PC-3 (cell line): ENCODE measurements around the gene ADGRV1. TPM values are rescaled to one million over a fixed set of nuclear protein-coding genes. Genes with fewer than 3 reads are reported as not detected.
A peak's percentile ranks its signal among the peaks of the same experiment; 100 is the strongest.

Source experiments
- ATAC-seq: fragments of 200-7000 bp; cut with Tn5 transposase; 2 replicates; pipeline ENCODE4 v1.9.1; 2020; ENCODE audit warnings: mild to moderate bottlenecking, moderate library complexity
- BruUV-seq: library from RNA; stranded (reverse); fragments of 400-500 nt; replicated peaks from 2 replicates; lab custom pipeline; 2021; lab: Mats Ljungman, UMichigan
- CTCF ChIA-PET: fragments of 300-600 bp; sonication (Branson Sonifier 250); formaldehyde crosslinking; loops from one replicate; lab custom pipeline; 2022; ENCODE audit warnings: antibody characterized with exemption; lab: Charles Lee
- POLR2A ChIA-PET: fragments of 300-600 bp; sonication (Branson Sonifier 250); formaldehyde crosslinking; loops from one replicate; lab custom pipeline; 2022; ENCODE audit warnings: antibody characterized with exemption; ENCODE audit not compliant: unreplicated experiment; lab: Charles Lee
- DNase-seq: peaks from one replicate; pipeline ENCODE4 v3.0.0-alpha.2; 2015
- H2AFZ ChIP-seq: fragments of 300-600 bp; sonication (generic); 2 replicates; pipeline ENCODE4 v1.6.0; 2016; ENCODE audit warnings: antibody characterized with exemption, low read length
- H3F3A ChIP-seq: fragments of 300-600 bp; sonication (generic); one replicate; pipeline ENCODE4 v1.6.0; 2017; ENCODE audit warnings: antibody characterized with exemption, low read length, control low read depth, mild to moderate bottlenecking; ENCODE audit not compliant: unreplicated experiment
- H3K27ac ChIP-seq: fragments of 300-600 bp; sonication (generic); 2 replicates; pipeline ENCODE4 v1.5.1; 2016; ENCODE audit warnings: mild to moderate bottlenecking, low read length
- H3K27me3 ChIP-seq: fragments of 300-600 bp; sonication (generic); 2 replicates; pipeline ENCODE4 v1.6.1; 2016; ENCODE audit warnings: low read length, mixed read lengths
- H3K36me3 ChIP-seq: fragments of 300-600 bp; sonication (generic); 2 replicates; pipeline ENCODE4 v1.6.1; 2016; ENCODE audit warnings: low read depth, mixed run types, low read length, mixed read lengths
- H3K4me1 ChIP-seq: fragments of 300-600 bp; sonication (generic); 2 replicates; pipeline ENCODE4 v1.5.1; 2016; ENCODE audit warnings: low read length; ENCODE audit not compliant: insufficient read depth
- H3K4me2 ChIP-seq: fragments of 300-600 bp; sonication (generic); 2 replicates; pipeline ENCODE4 v1.6.0; 2016; ENCODE audit warnings: low read length
- H3K4me3 ChIP-seq: fragments of 300-600 bp; sonication (generic); 2 replicates; pipeline ENCODE4 v1.5.1; 2016; ENCODE audit warnings: mild to moderate bottlenecking, low read length, mixed read lengths
- H3K79me2 ChIP-seq: fragments of 300-600 bp; sonication (generic); 2 replicates; pipeline ENCODE4 v1.6.1; 2017; ENCODE audit warnings: low read length, mixed read lengths
- H3K9ac ChIP-seq: fragments of 300-600 bp; sonication (generic); 2 replicates; pipeline ENCODE4 v1.6.0; 2016; ENCODE audit warnings: mild to moderate bottlenecking, low read length
- H3K9me2 ChIP-seq: fragments of 300-600 bp; sonication (generic); replicated peaks from 2 replicates; pipeline ENCODE4 v1.6.1; 2016; ENCODE audit warnings: mixed run types, low read length, mixed read lengths
- H3K9me3 ChIP-seq: fragments of 300-600 bp; sonication (generic); 2 replicates; pipeline ENCODE4 v1.6.1; 2016; ENCODE audit warnings: low read length, mixed read lengths
- H4K20me1 ChIP-seq: fragments of 300-600 bp; sonication (generic); 2 replicates; pipeline ENCODE4 v1.6.1; 2016; ENCODE audit warnings: low read length, mixed read lengths
- CTCF ChIP-seq: fragments of 300-600 bp; sonication (generic); conservative IDR thresholded peaks from 2 replicates; pipeline ENCODE4 v1.5.1; 2017; ENCODE audit warnings: antibody characterized with exemption, low read depth, mild to moderate bottlenecking, low read length
- EZH2 ChIP-seq: fragments of 300-600 bp; sonication (generic); IDR thresholded peaks from one replicate; pipeline ENCODE4 v1.6.1; 2017; ENCODE audit warnings: antibody characterized with exemption, mild to moderate bottlenecking, low read length; ENCODE audit not compliant: unreplicated experiment
- EZH2phosphoT487 ChIP-seq: fragments of 300-600 bp; sonication (generic); IDR thresholded peaks from 2 replicates; pipeline ENCODE4 v1.6.1; 2018; ENCODE audit warnings: mild to moderate bottlenecking, antibody characterized with exemption, low read length, borderline replicate concordance
- intact Hi-C: fragments of 100-400 bp; cut with micrococcal nuclease; formaldehyde crosslinking; loops from 2 replicates; pipeline ENCODE4 v1.9.0; 2023
- total RNA-seq: library from RNA; depleted of rRNA; stranded (reverse); fragments of >200 nt; gene quantifications from 2 replicates; pipeline ENCODE4 v1.2.3, GENCODE V29; 2014

Gene ADGRV1
- total RNA-seq, 1 experiment from 2014 or later: 22.7 TPM

- no peaks in the 10 kb centered on the region for H4K20me1 ChIP-seq
Measured at GRCh38 chr5:90740244-90740799, 181.7 kb downstream of the ADGRV1 start.

GRCh38 chr5:90741022-90741564 lies 182.5 kb downstream of the ADGRV1 start:
- Histone ChIP-seq H3K9ac (no peak overlapping the region), H3K9me2 (no peaks in the 10 kb centered on the region), H2AFZ (no peak overlapping the region), H3K4me2 (no peak overlapping the region), H3K27me3 (no peaks in the 10 kb centered on the region), H3K36me3 (no peaks in the 10 kb centered on the region), H3K4me3 (no peak overlapping the region), H3F3A (no peaks in the 10 kb centered on the region), H3K4me1 (no peaks in the 10 kb centered on the region), H3K79me2 (no peaks in the 10 kb centered on the region), H3K9me3 (no peaks in the 10 kb centered on the region), H3K27ac (no peak overlapping the region), H4K20me1 (no peaks in the 10 kb centered on the region)
- ChIA-PET POLR2A (no interaction called here), CTCF (no interaction called here)
- no TSS peak for BruUV-seq
- peak; percentile 15 for DNase-seq
- no peak for TF ChIP-seq EZH2
- no peak for TF ChIP-seq CTCF
- TF ChIP-seq EZH2phosphoT487: no peak
- ATAC-seq: peak; percentile 43
- intact Hi-C loops: no loop called here

More at GRCh38 chr5:90740244-90740799, 181.7 kb downstream of the ADGRV1 start:
- Histone ChIP-seq H3K4me2 (no peak overlapping the region), H3K27ac (no peak overlapping the region), H3K79me2 (no peaks in the 10 kb centered on the region), H3K4me3 (no peak overlapping the region), H3F3A (no peaks in the 10 kb centered on the region), H3K36me3 (no peaks in the 10 kb centered on the region), H3K4me1 (no peaks in the 10 kb centered on the region), H3K27me3 (no peaks in the 10 kb centered on the region), H2AFZ (no peak overlapping the region), H3K9me3 (no peaks in the 10 kb centered on the region), H3K9ac (no peak overlapping the region), H3K9me2 (no peaks in the 10 kb centered on the region)
- intact Hi-C loops: no loop called here
- ChIA-PET POLR2A (interaction anchor here (0.7 kb wide), 1 partner anchor 641 kb away, joined by 8 read pairs; no protein-coding TSS in a partner anchor), CTCF (no interaction called here)
- no peak for DNase-seq
- BruUV-seq: no TSS peak
- no peak for TF ChIP-seq EZH2phosphoT487
- no peak for TF ChIP-seq EZH2
- TF ChIP-seq CTCF: no peak
- ATAC-seq: no peak

GRCh38 chr5:90746119-90746518 lies 187.5 kb downstream of the ADGRV1 start:
- H3F3A ChIP-seq: no peaks in the 10 kb centered on the region
- H3K79me2 ChIP-seq: no peaks in the 10 kb centered on the region
- H3K27ac ChIP-seq: no peak overlapping the region
- ATAC-seq (no peak), DNase-seq (no peak)
- CTCF ChIA-PET: no interaction called here
- no peak overlapping the region for H3K4me3 ChIP-seq
- no TSS peak for BruUV-seq
- no peak overlapping the region for H3K9ac ChIP-seq
- H4K20me1 ChIP-seq: no peaks in the 10 kb centered on the region
- peaks cover 18% of the 10 kb centered on the region for H3K4me1 ChIP-seq
- H3K9me2 ChIP-seq: no peaks in the 10 kb centered on the region
- no peak overlapping the region for H3K4me2 ChIP-seq
- no peaks in the 10 kb centered on the region for H3K27me3 ChIP-seq
- no peaks in the 10 kb centered on the region for H3K9me3 ChIP-seq
- no peaks in the 10 kb centered on the region for H3K36me3 ChIP-seq
- POLR2A ChIA-PET: no interaction called here
- H2AFZ ChIP-seq: no peak overlapping the region
- TF ChIP-seq EZH2phosphoT487: no peak
- no peak for TF ChIP-seq EZH2
- no peak for TF ChIP-seq CTCF
- intact Hi-C loops: no loop called here
